HG03457 (cell line): ENCODE results near the gene FXR1.
"Not testable (repeated sequence)": the region's sequence is repeated elsewhere in the genome, so short reads cannot be mapped to it uniquely, and the experiment has no call there.

ENCODE experiments used
- ATAC-seq: cut with Tn5 transposase; IDR thresholded peaks from one replicate; pipeline ENCODE4 v1.9.1; 2021; ENCODE audit warnings: moderate number of reproducible peaks; ENCODE audit not compliant: unreplicated experiment

FXR1 gene

DNA sequence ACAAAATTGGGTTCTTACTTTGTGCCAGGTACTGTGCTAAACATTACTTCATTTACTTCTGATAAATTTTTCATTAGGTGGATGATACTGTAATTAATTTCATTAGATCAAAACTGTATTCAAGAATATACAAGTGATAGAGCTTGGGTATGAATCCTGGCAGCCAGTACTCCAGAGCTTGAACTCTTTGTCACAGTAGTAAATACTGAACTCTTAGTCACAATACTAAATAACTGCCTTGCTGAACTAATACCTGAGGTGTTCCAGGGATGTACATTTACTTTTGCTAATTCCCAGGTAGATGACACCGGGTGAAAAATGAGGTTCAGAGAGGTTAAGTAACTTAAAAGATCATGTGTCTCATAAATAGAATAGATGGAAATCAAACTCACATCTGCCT is 20.3 kb downstream of the FXR1 start:
- ATAC-seq = no peak

DNA sequence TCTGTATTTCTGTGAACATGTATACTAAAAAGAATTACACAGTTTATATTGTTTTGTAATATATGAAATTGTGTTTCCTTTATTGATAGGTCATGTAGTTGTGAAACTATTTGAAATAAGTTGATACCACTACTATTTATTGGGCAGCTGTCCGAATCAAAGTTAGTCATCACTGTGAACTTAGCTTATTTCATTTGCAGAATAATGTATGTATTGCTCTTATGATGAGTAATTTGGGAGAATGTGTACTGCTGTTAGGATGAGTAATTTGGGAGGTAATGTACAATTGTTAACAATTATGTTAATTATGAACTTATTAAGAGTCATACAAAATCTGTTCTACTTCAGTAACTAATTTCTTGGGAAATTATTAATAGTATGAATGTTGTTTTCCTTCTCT is 22.2 kb downstream of the FXR1 start:
- ATAC-seq = no peak

GRCh38 chr3:180940826-180941225 is 28.4 kb downstream of the FXR1 start:
- ATAC-seq = no peak

DNA sequence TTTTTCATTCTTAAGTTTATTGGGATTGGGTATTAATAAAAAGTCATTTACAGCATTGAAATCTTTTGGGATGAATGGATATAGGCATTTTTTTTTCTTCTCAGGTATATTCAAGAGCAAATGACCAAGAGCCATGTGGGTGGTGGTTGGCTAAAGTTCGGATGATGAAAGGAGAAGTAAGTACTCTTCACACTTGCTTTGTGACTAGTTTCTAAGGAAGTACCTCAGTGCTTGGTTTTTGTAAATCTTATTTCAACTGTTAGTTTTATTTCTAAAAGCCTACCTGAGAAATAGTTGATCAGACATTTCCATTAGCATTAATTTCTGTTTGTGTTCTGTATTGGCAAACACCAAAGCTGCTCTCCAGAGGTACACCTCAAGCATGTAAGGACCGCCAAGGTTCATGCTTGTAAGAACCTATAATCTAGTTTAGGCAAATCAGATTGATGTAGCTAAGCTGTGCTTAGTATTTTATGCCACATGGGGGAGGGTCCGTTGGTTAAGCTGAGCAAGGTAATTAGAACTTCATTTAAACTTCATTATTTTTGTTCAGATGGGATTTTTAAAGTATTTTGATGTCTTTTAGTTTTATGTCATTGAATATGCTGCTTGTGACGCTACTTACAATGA is 35.4 kb downstream of the FXR1 start:
- ATAC-seq = peak; percentile 58

DNA sequence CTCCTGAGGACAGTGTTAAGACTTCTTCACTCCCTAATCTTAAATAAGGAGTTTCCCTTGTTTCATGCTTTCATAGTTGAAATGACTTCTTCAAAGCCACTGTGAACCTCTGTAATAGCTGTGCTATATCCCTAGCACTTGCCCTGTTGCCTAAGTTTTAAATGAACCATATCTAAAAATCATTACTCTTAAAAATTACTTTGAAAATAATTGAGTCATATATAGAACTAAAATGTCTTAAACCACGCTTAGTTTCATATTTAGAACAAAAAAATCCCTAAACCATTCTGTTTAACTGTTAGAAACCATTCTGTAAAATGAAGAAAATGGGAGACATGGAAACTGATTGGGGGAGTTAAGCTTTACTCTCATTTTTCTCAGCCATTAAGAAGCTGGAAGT is 47.2 kb downstream of the FXR1 start:
- peak; percentile 46 for ATAC-seq

- ATAC-seq = no peak
These were observed 48.6 kb downstream of the FXR1 start for GRCh38 chr3:180961087-180961486.

DNA sequence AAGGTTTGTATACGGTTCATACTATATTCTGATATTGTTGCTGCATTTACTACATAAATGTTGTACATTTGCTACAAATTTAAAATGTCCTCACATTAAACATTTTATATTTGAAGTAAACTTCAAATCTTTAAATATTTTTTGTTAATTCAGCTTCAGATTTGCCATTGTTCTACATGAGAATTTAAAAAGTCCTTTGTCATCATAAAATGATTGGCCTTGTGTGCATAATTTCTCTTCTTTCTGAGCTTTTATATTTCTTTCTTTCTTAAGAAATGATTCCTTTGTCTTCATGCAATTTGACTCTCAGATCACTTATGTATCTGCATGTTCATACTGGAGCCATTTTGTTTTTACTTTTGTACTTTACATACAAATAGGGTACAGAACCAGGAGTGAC is 49.1 kb downstream of the FXR1 start:
- no peak for ATAC-seq

DNA sequence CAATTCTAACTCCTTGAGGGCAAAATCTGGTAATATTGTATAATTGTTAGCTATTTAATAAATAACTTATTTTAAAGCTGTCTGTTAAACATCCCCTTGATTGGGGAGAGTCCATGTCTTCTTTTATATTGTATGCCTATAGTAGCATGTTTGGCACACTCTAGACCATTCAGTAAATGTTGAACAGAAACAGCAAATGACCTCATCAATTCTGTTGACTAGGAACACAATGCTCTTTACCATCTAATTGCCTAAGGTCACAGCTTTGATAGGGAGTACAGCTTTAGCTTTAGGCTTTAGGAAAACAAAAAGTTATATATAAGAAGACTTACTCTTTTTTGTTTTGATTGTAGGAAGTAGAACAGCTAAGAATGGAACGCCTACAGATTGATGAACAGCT is 50.1 kb downstream of the FXR1 start:
- no peak for ATAC-seq

- ATAC-seq = no peak
These were observed 58.5 kb downstream of the FXR1 start for GRCh38 chr3:180970931-180971330.

- ATAC-seq = no peak
These were observed 61.1 kb downstream of the FXR1 start for GRCh38 chr3:180973543-180973942.

GRCh38 chr3:180974286-180974685 is 61.8 kb downstream of the FXR1 start:
- ATAC-seq = no peak

GRCh38 chr3:180977498-180977897 is 65.0 kb downstream of the FXR1 start:
- no peak for ATAC-seq

DNA sequence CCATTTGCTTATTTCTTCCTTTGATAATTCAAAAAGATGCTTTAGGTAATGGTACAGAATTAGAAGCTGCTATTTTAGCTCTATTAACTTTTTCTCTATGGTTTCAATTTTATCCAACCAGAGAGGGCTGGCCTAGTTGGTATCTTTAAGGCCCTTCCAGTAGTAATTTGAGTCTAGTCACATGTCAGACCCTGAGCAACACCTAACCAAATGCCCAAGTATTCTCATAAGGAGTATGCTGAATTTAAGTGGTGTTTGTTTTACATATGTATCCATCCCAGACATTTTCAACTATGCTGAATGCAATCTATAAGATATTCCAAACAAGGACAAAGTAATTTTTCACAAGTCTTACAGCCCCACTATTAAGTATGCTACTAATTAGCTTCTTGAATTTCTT is 67.5 kb downstream of the FXR1 start:
- no peak for ATAC-seq

DNA sequence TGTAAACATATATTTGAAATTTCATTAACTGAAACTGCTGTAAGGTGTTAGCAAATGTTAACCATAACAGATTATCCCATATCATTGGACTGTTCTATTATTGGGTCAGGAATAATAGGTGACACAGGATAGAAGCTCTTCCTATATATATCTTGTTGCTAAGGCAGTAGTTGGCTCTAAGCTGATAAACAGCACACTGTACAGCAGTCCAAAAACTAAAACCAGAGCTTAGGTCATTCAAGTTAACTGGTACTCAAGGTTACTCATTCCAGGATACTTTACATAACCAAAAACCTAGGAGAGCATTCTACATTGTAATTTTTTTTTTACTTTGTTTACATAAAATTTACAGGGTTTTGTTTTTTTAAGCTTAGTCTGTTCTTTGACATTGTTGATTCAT is 68.1 kb downstream of the FXR1 start:
- no peak for ATAC-seq

- ATAC-seq = no peak
These were observed 69.4 kb downstream of the FXR1 start for GRCh38 chr3:180981912-180982311.

DNA sequence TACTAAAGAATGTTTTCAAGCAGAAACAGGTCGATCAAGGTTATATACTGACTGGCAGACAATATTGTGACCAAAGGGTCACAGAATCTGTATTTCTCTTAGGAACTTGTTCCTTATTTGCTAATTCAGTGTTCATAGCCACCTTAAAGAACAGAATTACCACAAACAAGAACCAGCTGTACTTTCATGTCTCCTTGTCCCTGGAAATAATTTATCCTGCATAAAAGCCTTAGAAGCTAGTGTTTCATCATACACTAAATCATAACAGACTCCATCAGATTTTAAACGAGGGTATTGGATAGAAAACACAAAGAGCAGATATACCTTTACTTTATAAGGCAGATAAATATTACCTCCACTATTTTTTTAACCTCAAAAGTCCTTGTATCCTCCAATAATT is 70.7 kb downstream of the FXR1 start:
- ATAC-seq = no peak

GRCh38 chr3:180986366-180986765 is 73.9 kb downstream of the FXR1 start:
- not testable (repeated sequence) for ATAC-seq

DNA sequence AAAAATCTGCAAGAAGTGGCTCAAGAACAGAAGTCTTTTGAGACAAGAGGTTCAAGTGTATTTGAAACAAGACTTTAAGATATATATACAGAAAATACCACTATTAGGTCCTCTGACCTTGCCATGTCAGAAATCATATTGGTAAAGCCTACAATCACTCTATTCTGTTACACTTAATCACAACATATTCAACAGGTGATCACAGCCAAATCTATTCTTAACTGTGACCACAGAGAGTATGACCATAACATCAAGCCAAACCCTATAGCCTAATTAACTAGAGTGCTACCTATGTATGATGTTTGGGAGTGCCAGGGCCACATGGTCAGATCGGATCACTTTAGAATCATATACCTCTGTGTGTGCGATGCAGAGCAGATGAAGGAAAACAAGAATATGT is 74.9 kb downstream of the FXR1 start:
- ATAC-seq = no peak

- ATAC-seq = peak; percentile 95
These were observed 77.1 kb downstream of the FXR1 start, which contains the start of gene DNAJC19 for GRCh38 chr3:180989291-180990163. Gene DNAJC19 (minus strand): TSS chr3:180989736. CDS start chr3:180989602, 134 bp downstream.

DNA sequence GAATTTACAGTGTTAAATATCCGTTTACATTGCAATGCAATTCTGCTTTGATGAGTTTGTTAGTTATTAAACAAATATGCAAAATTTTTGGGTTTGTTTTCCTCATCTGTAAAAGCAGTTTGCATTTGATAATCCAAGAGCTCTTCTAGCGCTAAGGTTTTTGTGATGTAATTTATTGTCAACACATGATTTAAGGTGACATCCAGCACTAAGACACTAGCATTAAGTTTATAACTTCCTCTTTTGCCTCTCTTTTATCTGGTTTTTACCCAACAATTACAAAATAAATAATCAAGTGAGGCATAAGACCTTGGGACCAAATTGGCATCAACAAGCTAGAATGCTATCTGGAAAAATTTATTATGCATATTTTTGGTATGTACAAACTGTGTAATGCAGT is 78.0 kb downstream of the FXR1 start:
- ATAC-seq = no peak

- no peak for ATAC-seq
These were observed 84.0 kb downstream of the FXR1 start for GRCh38 chr3:180996415-180996932.

GRCh38 chr3:181002331-181002730 is 89.9 kb downstream of the FXR1 start:
- not testable (repeated sequence) for ATAC-seq
